ENCODE data around the gene ATP1A4.
"Not testable (repeated sequence)": the region's sequence is repeated elsewhere in the genome, so short reads cannot be mapped to it uniquely, and the experiment has no call there.

Gene ATP1A4

DNA sequence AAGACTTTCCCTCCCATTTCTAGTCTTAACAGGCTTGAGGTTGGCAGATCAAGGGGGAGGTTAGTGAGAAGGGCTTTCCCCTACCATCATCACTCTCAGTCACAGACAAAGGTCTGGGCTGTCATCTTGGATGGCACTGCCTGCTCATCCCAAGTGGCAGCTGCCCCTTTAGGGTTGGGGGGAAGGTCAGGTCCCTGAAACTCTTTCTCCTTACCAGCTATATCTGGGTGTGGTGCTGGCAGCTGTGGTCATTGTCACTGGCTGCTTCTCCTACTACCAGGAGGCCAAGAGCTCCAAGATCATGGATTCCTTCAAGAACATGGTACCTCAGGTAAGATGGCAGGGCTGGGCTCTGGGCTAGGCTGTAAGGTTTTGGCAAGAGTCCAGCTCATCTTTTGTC is 27.7 kb upstream of the ATP1A4 start:
- no peak for DNase-seq (ENCODE audit: low read depth, low spot score)

- peak; percentile 44 for DNase-seq (ENCODE audit: low read depth, low spot score)
Observed at GRCh38 chr1:160124705-160125478, 26.5 kb upstream of the ATP1A4 start.

DNA sequence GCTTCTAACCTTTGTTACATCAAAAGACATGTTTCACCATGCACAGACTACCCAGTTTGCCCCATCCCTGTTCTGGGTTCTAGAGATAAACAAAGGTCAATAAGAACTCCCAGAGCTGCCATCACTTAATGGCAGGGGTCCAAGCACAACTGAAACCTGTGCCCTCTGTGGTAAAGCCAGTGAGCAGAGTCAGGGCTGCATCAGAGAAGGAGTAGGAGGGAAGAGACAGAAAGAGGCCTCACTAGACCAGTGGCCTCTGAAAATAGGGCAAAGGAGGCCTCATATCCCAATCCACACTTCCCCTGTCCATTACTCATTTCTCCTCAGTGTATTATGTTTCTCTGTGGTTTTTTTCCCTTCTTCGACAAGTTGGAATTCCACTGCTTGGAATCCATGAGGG is 25.7 kb upstream of the ATP1A4 start:
- DNase-seq (ENCODE audit: low read depth, low spot score) = no peak

GRCh38 chr1:160126342-160126741 is 25.1 kb upstream of the ATP1A4 start:
- DNase-seq (ENCODE audit: low read depth, low spot score) = not testable (repeated sequence)

GRCh38 chr1:160127381-160127780 is 24.0 kb upstream of the ATP1A4 start:
- no peak for DNase-seq (ENCODE audit: low read depth, low spot score)

GRCh38 chr1:160127865-160128523 is 23.4 kb upstream of the ATP1A4 start:
- no peak for DNase-seq (ENCODE audit: low read depth, low spot score)

GRCh38 chr1:160128636-160129035 is 22.8 kb upstream of the ATP1A4 start:
- no peak for DNase-seq (ENCODE audit: low read depth, low spot score)

- no peak for DNase-seq (ENCODE audit: low read depth, low spot score)
Observed at GRCh38 chr1:160129046-160129445, 22.4 kb upstream of the ATP1A4 start.

- no peak for DNase-seq (ENCODE audit: low read depth, low spot score)
Observed at GRCh38 chr1:160129558-160129957, 21.8 kb upstream of the ATP1A4 start.

DNA sequence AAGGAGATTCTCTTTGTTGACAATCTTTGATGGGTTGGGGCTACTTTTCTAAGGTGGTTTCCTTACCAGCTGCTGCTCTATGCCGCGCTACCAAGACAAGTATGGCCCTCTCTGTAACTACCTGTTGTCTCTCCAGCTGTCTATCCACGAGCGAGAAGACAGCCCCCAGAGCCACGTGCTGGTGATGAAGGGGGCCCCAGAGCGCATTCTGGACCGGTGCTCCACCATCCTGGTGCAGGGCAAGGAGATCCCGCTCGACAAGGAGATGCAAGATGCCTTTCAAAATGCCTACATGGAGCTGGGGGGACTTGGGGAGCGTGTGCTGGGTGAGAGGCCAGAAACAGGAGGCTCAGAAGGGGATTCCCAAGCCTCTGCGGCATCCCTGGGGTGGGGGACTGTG is 21.4 kb upstream of the ATP1A4 start:
- no peak for DNase-seq (ENCODE audit: low read depth, low spot score)

DNA sequence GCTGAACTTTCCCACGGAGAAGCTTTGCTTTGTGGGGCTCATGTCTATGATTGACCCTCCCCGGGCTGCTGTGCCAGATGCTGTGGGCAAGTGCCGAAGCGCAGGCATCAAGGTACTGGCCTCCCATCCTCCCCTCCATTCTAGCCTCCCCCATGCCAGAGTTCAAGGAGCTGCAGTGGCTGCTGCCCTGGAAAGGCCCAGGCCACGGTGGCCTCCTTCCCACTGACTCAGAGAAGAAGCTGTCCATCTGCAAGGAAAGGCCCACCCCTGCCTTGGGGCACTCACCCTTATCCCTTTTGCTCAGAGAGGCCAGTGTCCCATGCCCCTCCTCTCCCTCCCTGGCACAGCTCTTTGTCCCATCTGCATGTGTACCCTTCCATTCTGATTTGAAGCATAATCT is 20.9 kb upstream of the ATP1A4 start:
- no peak for DNase-seq (ENCODE audit: low read depth, low spot score)

- DNase-seq (ENCODE audit: low read depth, low spot score) = no peak
Observed at GRCh38 chr1:160130939-160131338, 20.5 kb upstream of the ATP1A4 start.

- DNase-seq (ENCODE audit: low read depth, low spot score) = no peak
Observed at GRCh38 chr1:160131803-160132565, 19.4 kb upstream of the ATP1A4 start.

GRCh38 chr1:160133990-160134770 is 17.2 kb upstream of the ATP1A4 start:
- no peak for DNase-seq (ENCODE audit: low read depth, low spot score)

DNA sequence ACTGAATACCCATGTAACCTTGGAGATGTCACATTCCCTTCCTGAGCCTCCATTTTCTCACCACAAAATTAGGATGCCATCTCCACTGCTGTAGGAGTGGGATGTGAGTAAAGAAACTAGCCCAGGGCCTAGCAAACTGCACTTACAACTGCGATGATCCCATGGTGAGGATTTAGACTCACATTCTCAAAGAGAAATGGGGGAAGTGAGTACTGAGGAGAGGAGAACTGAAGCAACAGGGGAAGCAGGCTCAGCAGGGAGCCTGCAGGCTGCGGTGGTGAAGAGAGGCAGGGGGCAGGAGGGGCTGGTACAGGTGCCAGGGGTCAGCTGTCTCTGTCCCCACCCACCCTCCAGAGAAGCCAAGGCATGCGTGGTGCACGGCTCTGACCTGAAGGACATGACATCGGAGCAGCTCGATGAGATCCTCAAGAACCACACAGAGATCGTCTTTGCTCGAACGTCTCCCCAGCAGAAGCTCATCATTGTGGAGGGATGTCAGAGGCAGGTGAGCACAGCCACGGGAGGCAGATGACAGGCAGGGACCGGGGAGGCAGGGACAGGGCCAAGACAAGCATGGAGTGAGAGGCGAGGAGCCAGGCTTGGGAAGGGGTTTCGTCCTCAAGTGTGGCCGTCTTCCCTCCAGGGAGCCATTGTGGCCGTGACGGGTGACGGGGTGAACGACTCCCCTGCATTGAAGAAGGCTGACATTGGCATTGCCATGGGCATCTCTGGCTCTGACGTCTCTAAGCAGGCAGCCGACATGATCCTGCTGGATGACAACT is 16.4 kb upstream of the ATP1A4 start:
- DNase-seq (ENCODE audit: low read depth, low spot score) = no peak

DNA sequence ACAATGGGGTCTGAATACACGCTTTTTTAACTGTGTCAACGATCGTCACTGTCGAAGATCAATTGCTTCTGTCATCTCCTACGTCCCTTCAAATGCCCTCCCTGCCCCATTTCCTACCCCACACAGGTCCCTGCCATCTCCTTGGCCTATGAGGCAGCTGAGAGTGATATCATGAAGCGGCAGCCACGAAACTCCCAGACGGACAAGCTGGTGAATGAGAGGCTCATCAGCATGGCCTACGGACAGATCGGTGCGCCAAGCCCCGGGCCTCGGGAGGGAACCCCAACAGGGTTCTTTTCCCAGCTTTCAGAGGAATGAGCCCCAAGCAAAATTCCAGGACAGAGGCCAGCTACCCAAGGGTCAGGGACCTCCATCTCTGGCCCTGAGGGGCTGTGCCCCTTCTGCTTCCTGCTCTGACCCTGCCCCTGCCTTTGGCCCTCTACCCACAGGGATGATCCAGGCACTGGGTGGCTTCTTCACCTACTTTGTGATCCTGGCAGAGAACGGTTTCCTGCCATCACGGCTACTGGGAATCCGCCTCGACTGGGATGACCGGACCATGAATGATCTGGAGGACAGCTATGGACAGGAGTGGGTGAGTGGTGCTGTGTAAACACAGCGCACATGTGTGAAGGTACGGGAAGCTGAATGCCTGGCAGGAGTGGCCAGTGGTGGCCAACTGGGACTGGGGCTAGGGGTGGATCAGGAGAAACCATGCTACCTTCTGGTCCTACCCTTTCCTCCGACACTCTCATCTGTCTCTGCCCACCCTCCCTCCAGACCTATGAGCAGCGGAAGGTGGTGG is 15.1 kb upstream of the ATP1A4 start:
- no peak for DNase-seq (ENCODE audit: low read depth, low spot score)

DNA sequence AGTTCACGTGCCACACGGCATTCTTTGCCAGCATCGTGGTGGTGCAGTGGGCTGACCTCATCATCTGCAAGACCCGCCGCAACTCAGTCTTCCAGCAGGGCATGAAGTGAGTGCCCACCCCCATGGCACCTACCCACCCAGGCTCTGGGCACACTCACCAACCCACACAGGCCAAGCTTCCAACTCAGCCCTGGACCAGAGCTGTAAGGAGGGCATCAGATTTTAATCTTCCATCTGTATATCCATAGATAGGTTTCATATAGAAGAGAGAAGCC is 14.5 kb upstream of the ATP1A4 start:
- no peak for DNase-seq (ENCODE audit: low read depth, low spot score)

- DNase-seq (ENCODE audit: low read depth, low spot score) = no peak
Observed at GRCh38 chr1:160137216-160137862, 14.1 kb upstream of the ATP1A4 start.

DNA sequence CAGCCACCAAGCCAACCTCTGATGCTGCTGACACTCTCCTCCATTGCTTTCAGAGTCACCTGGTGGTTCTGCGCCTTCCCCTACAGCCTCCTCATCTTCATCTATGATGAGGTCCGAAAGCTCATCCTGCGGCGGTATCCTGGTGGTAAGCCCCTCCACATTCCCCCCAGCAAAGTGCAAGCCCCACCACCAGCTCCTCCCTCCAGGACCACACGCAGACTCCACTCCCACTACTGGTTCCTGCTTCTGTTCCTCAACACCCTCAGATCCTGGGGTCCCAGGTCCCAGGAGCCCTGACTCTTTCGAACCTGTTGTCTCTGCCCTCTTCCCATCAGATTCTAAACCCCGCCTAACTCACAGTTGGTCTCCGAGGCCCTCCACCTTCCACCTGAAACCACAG is 11.6 kb upstream of the ATP1A4 start:
- no peak for DNase-seq (ENCODE audit: low read depth, low spot score)

DNA sequence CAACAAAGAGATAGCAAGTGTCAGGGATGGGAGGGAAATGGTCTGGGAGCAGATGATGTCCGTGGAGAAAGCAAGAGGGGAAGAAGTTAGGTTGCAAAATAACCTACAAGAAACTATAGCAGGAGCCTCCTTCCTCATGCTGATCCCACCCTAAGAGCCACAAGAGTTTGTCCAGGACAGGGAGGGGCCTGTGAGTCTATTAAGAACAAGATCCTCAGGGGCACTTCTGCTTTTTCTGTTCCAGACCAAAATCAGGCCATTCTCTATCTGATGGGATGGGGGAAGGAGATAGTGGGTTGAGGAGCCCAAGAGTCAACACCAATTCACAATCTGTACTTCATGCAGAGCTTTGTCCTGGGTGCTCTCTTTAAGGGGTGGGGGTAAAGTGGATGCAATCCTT is 7.7 kb upstream of the ATP1A4 start:
- DNase-seq (ENCODE audit: low read depth, low spot score) = no peak
